OCI-LY3 (cell line): ENCODE data around the gene IL18.

Experiments
- CTCF ChIP-seq: fragments of 200-600, 300-600 bp; sonication (generic); IDR thresholded peaks from 2 replicates; pipeline ENCODE4 v1.5.1; 2014; ENCODE audit warnings: antibody characterized with exemption, low read length, low read depth
- EZH2phosphoT487 ChIP-seq: fragments of 200-600 bp; shearing (Covaris generic); IDR thresholded peaks from 2 replicates; pipeline ENCODE4 v1.6.1; 2018; ENCODE audit warnings: antibody characterized with exemption, mixed run types, low read depth

DNA sequence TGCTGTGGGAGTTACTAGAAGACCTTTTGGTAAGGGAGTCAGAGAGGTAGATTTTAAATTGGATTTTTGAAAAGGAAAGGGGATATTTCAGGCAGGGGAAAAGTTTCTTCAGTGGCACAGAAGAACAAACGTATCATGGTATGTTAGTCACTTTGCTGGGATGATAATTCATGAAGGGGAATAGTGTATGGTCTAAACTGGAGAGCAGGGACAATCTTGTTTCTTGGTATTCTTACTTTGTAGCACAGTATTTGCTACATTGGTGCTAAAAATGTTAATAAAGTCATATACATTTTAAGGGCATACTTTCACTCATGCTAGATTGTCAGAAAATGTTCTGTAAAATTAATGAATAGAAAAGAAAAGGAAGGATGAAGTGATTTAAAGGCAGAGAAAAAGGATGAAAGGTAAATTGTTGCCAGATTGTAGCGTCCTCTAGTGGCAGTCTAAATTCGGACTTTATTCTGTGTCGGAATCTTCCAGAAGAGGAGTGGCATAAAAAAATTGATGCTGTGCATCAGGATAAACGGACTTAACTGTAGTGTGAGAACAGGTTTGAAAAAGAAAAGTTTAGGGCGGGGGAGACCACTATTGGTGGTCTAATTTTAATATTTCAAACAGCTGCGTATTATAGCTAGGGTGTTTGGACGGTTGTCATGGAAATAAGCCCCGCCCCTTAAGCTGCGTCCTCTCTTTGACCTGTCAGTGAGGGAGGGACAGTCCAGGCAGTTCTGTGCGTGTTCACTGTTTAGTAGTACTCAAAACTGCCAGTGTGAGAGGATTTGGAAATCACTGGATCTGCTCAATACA is 11.1 kb upstream of the IL18 start, which contains the start of gene BCO2:
- TF ChIP-seq CTCF, result peak; percentile 95
- no peak for TF ChIP-seq EZH2phosphoT487
